Endothelial cell (in vitro differentiated cells): ENCODE measurements around the gene MAGEC1. TPM values are rescaled to one million over a fixed set of nuclear protein-coding genes. Genes with fewer than 3 reads are reported as not detected.

Experiments
- DNase-seq: peaks from one replicate; pipeline ENCODE4 v3.0.0; 2021; ENCODE audit warnings: low spot score
- H3K27ac Mint-ChIP-seq: one replicate; pipeline ENCODE4 v1.8.0; 2021; ENCODE audit warnings: mixed read lengths, inconsistent platforms; ENCODE audit not compliant: unreplicated experiment
- H3K27me3 Mint-ChIP-seq: one replicate; pipeline ENCODE4 v1.8.0; 2021; ENCODE audit warnings: mild to moderate bottlenecking, moderate library complexity, mixed read lengths, inconsistent platforms; ENCODE audit not compliant: unreplicated experiment
- H3K36me3 Mint-ChIP-seq: one replicate; pipeline ENCODE4 v1.8.0; 2021; ENCODE audit warnings: mild to moderate bottlenecking, low read depth, mixed read lengths, inconsistent platforms; ENCODE audit not compliant: unreplicated experiment
- H3K4me1 Mint-ChIP-seq: one replicate; pipeline ENCODE4 v1.8.0; 2021; ENCODE audit warnings: mild to moderate bottlenecking, mixed read lengths, inconsistent platforms; ENCODE audit not compliant: unreplicated experiment
- H3K4me3 Mint-ChIP-seq: one replicate; pipeline ENCODE4 v1.8.0; 2021; ENCODE audit warnings: mild to moderate bottlenecking, mixed read lengths, inconsistent platforms; ENCODE audit not compliant: unreplicated experiment
- H3K9me3 Mint-ChIP-seq: one replicate; pipeline ENCODE4 v1.8.0; 2021; ENCODE audit warnings: mixed read lengths, inconsistent platforms; ENCODE audit not compliant: unreplicated experiment
- total RNA-seq: library from RNA; stranded (reverse); fragmentation: NEBNext Ultra II Directional; extraction: Animal tissue kit (Norgen Biotek cat#: 25700); gene quantifications from one replicate; pipeline ENCODE4 v1.2.1, GENCODE V29; 2021; ENCODE audit not compliant: unreplicated experiment
- TF ChIP-seq, protein P1 (sequence below): fragments of 200-600 bp; sonication (generic); IDR thresholded peaks from one replicate; pipeline ENCODE4 v1.5.0; 2021; ENCODE audit warnings: antibody characterized with exemption; ENCODE audit not compliant: unreplicated experiment

The MAGEC1 gene
- total RNA-seq, 1 donor from 2014 or later: not detected

DNA sequence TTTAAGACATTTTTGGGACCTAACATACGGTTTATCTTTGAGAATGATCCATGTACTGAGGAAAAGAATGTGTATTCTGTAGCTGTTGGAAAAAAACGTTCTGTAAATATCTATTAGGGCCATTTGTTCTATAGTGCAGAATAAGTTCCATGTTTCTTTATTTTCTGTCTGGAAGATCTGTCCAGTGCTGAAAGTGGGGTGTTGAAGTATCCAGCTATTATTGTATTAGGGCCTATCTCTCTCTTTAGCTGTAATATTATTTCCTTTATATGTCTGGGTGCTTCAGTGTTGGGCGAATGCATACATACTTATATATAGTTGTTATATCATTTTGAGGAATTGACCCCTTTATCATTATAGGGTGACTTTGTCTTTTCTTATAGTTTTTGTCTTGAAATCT, 24.7 kb downstream of the MAGEC1 start:
- Mint-ChIP-seq H3K4me3 (no peak overlapping the region), H3K36me3 (no peaks in the 10 kb centered on the region), H3K27ac (no peak overlapping the region), H3K27me3 (no peaks in the 10 kb centered on the region), H3K9me3 (no peaks in the 10 kb centered on the region), H3K4me1 (no peaks in the 10 kb centered on the region)
- no peak for DNase-seq
- TF ChIP-seq, protein P1, sequence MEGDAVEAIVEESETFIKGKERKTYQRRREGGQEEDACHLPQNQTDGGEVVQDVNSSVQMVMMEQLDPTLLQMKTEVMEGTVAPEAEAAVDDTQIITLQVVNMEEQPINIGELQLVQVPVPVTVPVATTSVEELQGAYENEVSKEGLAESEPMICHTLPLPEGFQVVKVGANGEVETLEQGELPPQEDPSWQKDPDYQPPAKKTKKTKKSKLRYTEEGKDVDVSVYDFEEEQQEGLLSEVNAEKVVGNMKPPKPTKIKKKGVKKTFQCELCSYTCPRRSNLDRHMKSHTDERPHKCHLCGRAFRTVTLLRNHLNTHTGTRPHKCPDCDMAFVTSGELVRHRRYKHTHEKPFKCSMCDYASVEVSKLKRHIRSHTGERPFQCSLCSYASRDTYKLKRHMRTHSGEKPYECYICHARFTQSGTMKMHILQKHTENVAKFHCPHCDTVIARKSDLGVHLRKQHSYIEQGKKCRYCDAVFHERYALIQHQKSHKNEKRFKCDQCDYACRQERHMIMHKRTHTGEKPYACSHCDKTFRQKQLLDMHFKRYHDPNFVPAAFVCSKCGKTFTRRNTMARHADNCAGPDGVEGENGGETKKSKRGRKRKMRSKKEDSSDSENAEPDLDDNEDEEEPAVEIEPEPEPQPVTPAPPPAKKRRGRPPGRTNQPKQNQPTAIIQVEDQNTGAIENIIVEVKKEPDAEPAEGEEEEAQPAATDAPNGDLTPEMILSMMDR: no peak

DNA sequence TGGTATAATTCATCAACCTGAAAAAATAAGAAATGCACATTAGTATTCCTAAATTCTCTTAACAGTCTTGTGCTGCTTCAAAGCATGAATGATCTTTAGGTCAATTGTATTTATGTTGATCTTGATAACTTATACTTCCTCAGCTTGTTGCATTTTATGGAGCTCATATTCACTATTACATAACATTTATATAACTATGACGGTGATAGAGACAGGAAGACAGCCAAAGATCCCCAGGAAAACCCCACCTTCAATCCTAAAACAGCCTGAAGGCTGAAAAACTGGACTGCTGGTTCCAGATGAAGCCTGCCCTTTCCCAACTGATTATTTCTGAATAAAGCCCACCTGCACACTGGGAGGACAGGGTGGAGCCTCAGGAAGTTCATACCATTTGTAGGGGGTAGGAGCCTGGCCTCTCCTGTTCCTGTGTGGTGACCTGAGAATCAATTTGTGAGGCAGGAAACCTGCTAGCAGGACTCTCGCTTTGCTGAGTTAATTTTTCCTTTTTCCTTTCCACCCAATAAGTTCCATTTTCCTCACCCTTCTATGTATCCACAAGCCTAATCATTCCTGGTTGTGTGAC, 30.5 kb downstream of the MAGEC1 start:
- H3K27ac Mint-ChIP-seq: no peak overlapping the region
- DNase-seq: no peak
- H3K9me3 Mint-ChIP-seq: no peaks in the 10 kb centered on the region
- H3K36me3 Mint-ChIP-seq: no peaks in the 10 kb centered on the region
- TF ChIP-seq, protein P1: no peak
- no peaks in the 10 kb centered on the region for H3K27me3 Mint-ChIP-seq
- H3K4me1 Mint-ChIP-seq: no peaks in the 10 kb centered on the region
- H3K4me3 Mint-ChIP-seq: no peak overlapping the region

GRCh38 chrX:141935645-141936044, 32.0 kb downstream of the MAGEC1 start:
- no peak overlapping the region for H3K27ac Mint-ChIP-seq
- H3K4me1 Mint-ChIP-seq: no peaks in the 10 kb centered on the region
- H3K27me3 Mint-ChIP-seq: no peaks in the 10 kb centered on the region
- no peak for DNase-seq
- no peak overlapping the region for H3K4me3 Mint-ChIP-seq
- no peaks in the 10 kb centered on the region for H3K36me3 Mint-ChIP-seq
- H3K9me3 Mint-ChIP-seq: no peaks in the 10 kb centered on the region
- TF ChIP-seq, protein P1: no peak

DNA sequence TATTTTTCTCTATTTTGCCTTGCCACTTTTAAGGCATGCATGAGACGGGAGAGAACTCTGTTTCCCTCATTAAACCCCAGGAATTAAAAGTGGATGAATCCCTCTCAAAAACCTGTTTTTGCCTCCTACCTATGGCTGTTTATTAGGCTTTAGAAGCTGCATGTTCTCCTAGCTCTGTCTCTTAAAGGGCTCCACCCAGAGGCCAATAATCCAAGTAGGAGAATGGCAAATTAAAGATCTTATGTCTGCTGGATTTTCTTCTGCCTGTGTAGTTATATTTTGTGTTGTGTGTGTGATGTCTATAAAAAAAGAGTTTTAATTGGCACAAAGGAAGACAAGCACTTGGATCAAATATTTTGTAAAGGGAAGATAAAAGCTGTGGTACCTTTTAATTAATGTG, 32.4 kb downstream of the MAGEC1 start:
- Mint-ChIP-seq H3K4me1 (no peaks in the 10 kb centered on the region), H3K27me3 (no peaks in the 10 kb centered on the region), H3K9me3 (no peaks in the 10 kb centered on the region), H3K27ac (no peak overlapping the region), H3K36me3 (no peaks in the 10 kb centered on the region), H3K4me3 (no peak overlapping the region)
- TF ChIP-seq, protein P1: no peak
- no peak for DNase-seq

DNA sequence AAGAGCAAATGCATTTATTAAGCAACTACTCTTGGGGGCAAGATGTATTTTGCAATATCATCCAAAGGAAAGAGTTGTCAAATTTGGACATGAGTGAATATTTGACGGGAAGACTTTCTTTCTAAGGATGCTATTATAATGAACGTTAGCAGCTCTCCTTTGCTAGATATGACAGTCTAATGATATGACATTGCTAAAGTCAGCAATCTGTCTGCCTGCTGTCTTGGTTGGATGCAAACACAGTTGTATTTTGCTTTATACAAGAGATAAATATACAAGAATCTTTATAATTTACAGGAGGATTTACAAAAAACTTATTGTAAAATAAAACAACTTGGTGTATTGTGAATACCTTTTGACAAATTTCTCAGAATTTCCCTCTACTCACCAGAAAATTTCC, 37.5 kb downstream of the MAGEC1 start:
- Mint-ChIP-seq H3K36me3 (no peaks in the 10 kb centered on the region), H3K27ac (no peak overlapping the region)
- no peak for DNase-seq

More for the DNA sequence above, 37.5 kb downstream of the MAGEC1 start:
- Mint-ChIP-seq H3K4me3 (no peak overlapping the region), H3K4me1 (no peaks in the 10 kb centered on the region), H3K9me3 (no peaks in the 10 kb centered on the region), H3K27me3 (no peaks in the 10 kb centered on the region)
- TF ChIP-seq, protein P1: no peak
